ENCODE measurements around the gene FAM234B.

- TF ChIP-seq CTBP1 (IDR thresholded peaks at IDR 0.05; ENCODE audit: borderline replicate concordance) (no peak), ZNF384 (IDR thresholded peaks at IDR 0.05) (no peak), TARDBP (IDR thresholded peaks at IDR 0.05) (no peak), FOXA1 (IDR thresholded peaks at IDR 0.05) (no peak), HDGF (IDR thresholded peaks at IDR 0.05; ENCODE audit: borderline replicate concordance) (no peak), PKNOX1 (IDR thresholded peaks at IDR 0.05) (no peak), BHLHE40 (IDR thresholded peaks at IDR 0.05; ENCODE audit: borderline replicate concordance) (no peak), SP1 (IDR thresholded peaks at IDR 0.05) (no peak), ELF4 (IDR thresholded peaks at IDR 0.05) (no peak)
Measured at GRCh38 chr12:13075118-13075480, 30.9 kb downstream of the FAM234B start.

All from HEK293T (cell line).